Dermis blood vessel endothelial cell (primary cell): Measurements from ENCODE around the gene FGFR2. TPM values are rescaled to one million over a fixed set of nuclear protein-coding genes. Genes with fewer than 3 reads are reported as not detected.
"Not testable (repeated sequence)": the region's sequence is repeated elsewhere in the genome, so short reads cannot be mapped to it uniquely, and the experiment has no call there.

ENCODE experiments used
- DNase-seq: peaks from one replicate; pipeline ENCODE4 v3.0.0; 2010
- total RNA-seq: library from RNA; depleted of rRNA; stranded (reverse); fragments of >200 nt; gene quantifications from 2 replicates; pipeline ENCODE4 v1.2.3, GENCODE V29; 2014

The FGFR2 gene
- total RNA-seq, 1 donor from 2014 or later, result 1.7 TPM

- not testable (repeated sequence) for DNase-seq
Measured at GRCh38 chr10:121520526-121520925, 77.7 kb downstream of the FGFR2 start.

GRCh38 chr10:121519901-121520493, 78.2 kb downstream of the FGFR2 start:
- DNase-seq, result no peak

GRCh38 chr10:121519411-121519810, 78.8 kb downstream of the FGFR2 start:
- no peak for DNase-seq

GRCh38 chr10:121518333-121518732, 79.9 kb downstream of the FGFR2 start:
- DNase-seq, result no peak

- no peak for DNase-seq
Measured at GRCh38 chr10:121516093-121516865, 82.0 kb downstream of the FGFR2 start.

- no peak for DNase-seq
Measured at GRCh38 chr10:121514141-121514865, 83.9 kb downstream of the FGFR2 start.

- DNase-seq, result no peak
Measured at GRCh38 chr10:121511943-121512342, 86.3 kb downstream of the FGFR2 start.

- DNase-seq, result no peak
Measured at GRCh38 chr10:121511460-121511859, 86.8 kb downstream of the FGFR2 start.

GRCh38 chr10:121510201-121510771, 88.0 kb downstream of the FGFR2 start:
- no peak for DNase-seq

- no peak for DNase-seq
Measured at GRCh38 chr10:121509796-121510195, 88.4 kb downstream of the FGFR2 start.

- DNase-seq, result no peak
Measured at GRCh38 chr10:121509112-121509511, 89.1 kb downstream of the FGFR2 start.

GRCh38 chr10:121503587-121504051, 94.6 kb downstream of the FGFR2 start:
- no peak for DNase-seq

- no peak for DNase-seq
Measured at GRCh38 chr10:121501796-121502195, 96.4 kb downstream of the FGFR2 start.

- no peak for DNase-seq
Measured at GRCh38 chr10:121500701-121501332, 97.4 kb downstream of the FGFR2 start.

GRCh38 chr10:121497513-121498470, 100.5 kb downstream of the FGFR2 start:
- DNase-seq, result no peak

- no peak for DNase-seq
Measured at GRCh38 chr10:121495719-121496118, 102.5 kb downstream of the FGFR2 start.

- DNase-seq, result no peak
Measured at GRCh38 chr10:121494296-121494695, 103.9 kb downstream of the FGFR2 start.

- no peak for DNase-seq
Measured at GRCh38 chr10:121493521-121493920, 104.7 kb downstream of the FGFR2 start.

- no peak for DNase-seq
Measured at GRCh38 chr10:121490871-121491519, 107.2 kb downstream of the FGFR2 start.

GRCh38 chr10:121485436-121486139, 112.7 kb downstream of the FGFR2 start:
- DNase-seq, result no peak
